Superior temporal gyrus (tissue), 1 donor: ENCODE measurements around the gene KCNK18.

ENCODE experiments used
- DNase-seq: peaks from one replicate; pipeline ENCODE4 v3.0.0-alpha.2; 2016; ENCODE audit errors: extremely low spot score

KCNK18 gene

GRCh38 chr10:117250411-117250810, 53.1 kb downstream of the KCNK18 start:
- DNase-seq = no peak

GRCh38 chr10:117253908-117254307, 56.6 kb downstream of the KCNK18 start:
- no peak for DNase-seq

- no peak for DNase-seq
Observed at GRCh38 chr10:117254338-117254737, 57.0 kb downstream of the KCNK18 start.

- DNase-seq = no peak
Observed at GRCh38 chr10:117254774-117255735, 57.8 kb downstream of the KCNK18 start.

DNA sequence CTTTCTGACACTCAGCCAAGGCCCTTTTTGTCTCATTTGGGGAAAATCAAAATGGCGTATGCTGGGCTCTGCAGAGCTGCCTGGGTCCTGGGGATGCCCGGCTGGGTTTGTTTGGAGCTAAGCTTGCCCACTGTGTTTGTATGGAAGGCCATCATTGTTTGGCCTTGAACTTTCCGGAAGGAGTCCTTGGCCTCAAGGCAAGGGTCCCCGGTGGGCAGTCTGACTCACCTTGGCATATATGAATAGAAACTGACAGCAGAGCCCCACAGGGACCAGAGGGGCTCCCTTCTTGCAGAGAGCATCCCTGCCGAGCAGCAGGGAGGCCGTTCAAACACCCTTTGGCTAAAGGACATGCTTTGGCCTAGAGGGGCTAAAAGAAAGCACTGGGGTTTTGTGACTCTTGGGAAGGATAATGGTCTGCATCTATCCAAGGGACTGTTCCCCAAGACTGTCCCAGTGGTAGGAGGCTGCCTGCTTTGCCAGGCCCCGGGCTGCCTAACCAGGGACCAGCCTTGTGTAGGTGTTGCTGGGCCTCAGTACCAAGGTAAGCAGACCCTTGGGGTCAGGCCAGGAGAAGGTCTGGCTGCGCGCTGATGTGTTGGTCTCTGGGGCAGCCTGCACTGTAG, 58.7 kb downstream of the KCNK18 start:
- DNase-seq = no peak

DNA sequence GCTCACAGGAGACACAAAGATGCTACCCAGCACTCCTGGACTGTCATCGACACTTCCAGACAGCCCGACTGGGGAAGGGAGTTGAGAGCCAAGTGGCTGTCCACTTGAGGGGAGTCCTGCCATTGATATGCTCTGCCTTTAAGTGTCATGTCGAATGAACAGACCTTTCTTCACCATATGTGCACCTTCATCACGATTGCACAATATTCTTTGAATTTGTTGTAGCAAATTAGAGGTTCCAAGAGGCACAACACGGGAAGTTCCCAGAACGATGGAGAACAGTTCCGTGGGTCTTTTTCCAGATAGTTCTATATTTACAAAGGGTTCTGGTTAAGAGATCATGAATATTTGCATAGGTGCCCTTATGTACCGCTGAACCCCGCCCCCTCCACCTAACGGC, 59.6 kb downstream of the KCNK18 start:
- DNase-seq = no peak

DNA sequence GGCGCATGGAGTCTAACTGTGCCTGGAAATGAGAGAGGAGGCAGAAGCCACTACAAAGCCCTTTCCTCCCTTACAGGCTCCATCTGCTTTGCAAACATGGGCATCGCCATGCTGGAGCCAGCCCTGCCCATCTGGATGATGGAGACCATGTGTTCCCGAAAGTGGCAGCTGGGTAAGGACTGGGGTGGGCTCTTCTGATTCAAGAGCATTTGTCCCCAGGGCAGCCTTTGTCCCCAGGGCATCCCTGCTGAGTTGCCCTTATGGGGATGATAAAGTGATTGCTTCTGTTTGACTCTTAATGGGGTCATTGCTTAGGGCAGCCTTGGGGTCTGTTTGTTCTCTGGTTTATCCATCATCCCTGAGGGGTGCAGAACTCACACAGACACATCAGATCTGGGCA, 60.4 kb downstream of the KCNK18 start:
- DNase-seq = no peak

DNA sequence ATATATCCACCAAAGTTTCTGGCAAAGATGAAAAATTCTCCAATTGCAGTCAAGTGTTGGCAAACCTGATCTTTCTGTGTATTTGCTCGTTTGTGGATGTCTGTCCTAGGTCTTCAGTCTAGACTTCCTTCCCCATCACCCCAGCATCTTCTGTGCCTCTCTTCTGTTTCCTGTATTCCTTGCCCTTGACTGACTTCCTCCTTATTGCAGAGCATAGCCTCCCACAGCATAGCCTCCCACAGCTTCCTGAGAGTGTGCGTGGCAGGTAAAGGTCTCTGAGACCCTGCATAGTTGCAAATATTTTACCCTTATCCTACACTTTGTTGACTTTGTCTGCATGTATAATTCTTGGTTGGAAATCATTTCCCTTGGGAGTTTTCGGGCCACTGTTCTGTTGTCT, 62.0 kb downstream of the KCNK18 start:
- DNase-seq = no peak
